ENCODE results near the gene CTSC.

DNA sequence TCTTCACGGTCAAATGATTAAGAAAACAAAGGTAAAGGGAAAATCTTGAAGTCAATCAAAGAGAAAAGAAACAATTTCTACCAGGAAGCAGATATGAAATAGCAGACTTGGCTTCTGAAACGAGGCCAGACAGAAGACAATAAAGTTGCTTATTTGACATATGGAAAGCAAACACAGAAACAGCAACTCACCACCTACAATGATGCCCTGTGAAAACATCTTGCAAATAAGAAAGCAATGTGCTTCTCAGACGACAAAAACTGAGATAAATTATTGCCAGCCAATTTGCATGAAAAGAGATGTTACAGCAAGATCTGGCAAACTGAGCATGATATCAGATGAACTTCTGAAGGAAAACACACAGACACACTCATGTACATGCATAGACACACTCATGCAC lies 45.9 kb upstream of the CTSC start:
- TF ChIP-seq POLR2A (IDR thresholded peaks at IDR 0.05; ENCODE audit: extremely low read depth, insufficient read length) = no peak
- TF ChIP-seq, protein P1, sequence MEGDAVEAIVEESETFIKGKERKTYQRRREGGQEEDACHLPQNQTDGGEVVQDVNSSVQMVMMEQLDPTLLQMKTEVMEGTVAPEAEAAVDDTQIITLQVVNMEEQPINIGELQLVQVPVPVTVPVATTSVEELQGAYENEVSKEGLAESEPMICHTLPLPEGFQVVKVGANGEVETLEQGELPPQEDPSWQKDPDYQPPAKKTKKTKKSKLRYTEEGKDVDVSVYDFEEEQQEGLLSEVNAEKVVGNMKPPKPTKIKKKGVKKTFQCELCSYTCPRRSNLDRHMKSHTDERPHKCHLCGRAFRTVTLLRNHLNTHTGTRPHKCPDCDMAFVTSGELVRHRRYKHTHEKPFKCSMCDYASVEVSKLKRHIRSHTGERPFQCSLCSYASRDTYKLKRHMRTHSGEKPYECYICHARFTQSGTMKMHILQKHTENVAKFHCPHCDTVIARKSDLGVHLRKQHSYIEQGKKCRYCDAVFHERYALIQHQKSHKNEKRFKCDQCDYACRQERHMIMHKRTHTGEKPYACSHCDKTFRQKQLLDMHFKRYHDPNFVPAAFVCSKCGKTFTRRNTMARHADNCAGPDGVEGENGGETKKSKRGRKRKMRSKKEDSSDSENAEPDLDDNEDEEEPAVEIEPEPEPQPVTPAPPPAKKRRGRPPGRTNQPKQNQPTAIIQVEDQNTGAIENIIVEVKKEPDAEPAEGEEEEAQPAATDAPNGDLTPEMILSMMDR (IDR thresholded peaks at IDR 0.05; ENCODE audit: low read depth, low read length) = no peak
